ENCODE measurements around the gene ZNF407. TPM values are rescaled to one million over a fixed set of nuclear protein-coding genes. Genes with fewer than 3 reads are reported as not detected.

The ZNF407 gene
- total and polyA plus RNA-seq, 2 of the 13 experiments (the other 11 are each of a cell fraction or from before 2014, with no cell fraction given): 2.3 to 8.7 TPM

- ATAC-seq: no peak
- 97% methylated on average over 4 of the region's 4 CpGs for WGBS (ENCODE audit: low lambda C conversion rate)
- CTCF ChIA-PET (ENCODE audit: low intra/inter-chr PET ratio, low total read pairs): no interaction called here
Measured at GRCh38 chr18:74947875-74948274, 350.2 kb downstream of the ZNF407 start.

DNA sequence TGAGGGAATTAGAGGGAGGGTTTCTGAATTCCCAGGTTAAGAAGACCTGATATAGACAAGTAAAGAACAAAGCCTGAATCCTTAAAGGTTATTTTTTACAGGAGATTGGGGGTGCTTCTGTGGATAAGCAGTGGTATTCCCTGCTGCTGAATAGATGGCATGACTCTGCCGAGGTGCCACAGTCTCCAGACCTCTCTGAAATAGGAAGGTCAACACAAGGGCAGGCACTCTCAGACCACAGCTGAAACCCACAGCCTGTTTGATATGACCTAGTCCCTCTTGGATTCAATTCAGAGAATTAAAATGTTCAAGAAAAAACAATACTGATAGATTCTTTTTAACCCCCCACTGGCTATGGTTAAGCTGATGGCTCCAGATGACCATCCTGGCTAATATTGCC is 351.9 kb downstream of the ZNF407 start:
- Histone ChIP-seq H3K36me3 (replicated peaks in 1 of 2; ENCODE audit: control insufficient read depth in 1 of 2, insufficient read depth in 2 of 2, low read length in 2 of 2) (no peaks in the 10 kb centered on the region), H2AFZ (ENCODE audit: low read length) (no peak overlapping the region), H4K20me1 (ENCODE audit: insufficient read depth, low read length) (no peaks in the 10 kb centered on the region), H3K4me2 (ENCODE audit: low read depth, low read length) (no peak overlapping the region), H3K27me3 (ENCODE audit: control insufficient read depth in 1 of 2, insufficient read depth in 2 of 2, low read length in 2 of 2) (no peaks in the 10 kb centered on the region), H3K9ac (ENCODE audit: insufficient read depth, low read depth, low read length) (no peak overlapping the region), H3K4me1 (ENCODE audit: insufficient read depth, low read length) (peaks cover 7% of the 10 kb centered on the region; the same call in 1 of the 2 replicates), H3K4me3 (replicated peaks in 1 of 3; ENCODE audit: insufficient read depth in 1 of 3, low read depth in 2 of 3, low read length in 3 of 3) (no peak overlapping the region), H3K27ac (ENCODE audit: extremely low read length, insufficient read depth, low read length) (no peak overlapping the region), H3K79me2 (ENCODE audit: insufficient read depth, low read length) (no peaks in the 10 kb centered on the region), H3K9me3 (ENCODE audit: low read length) (no peaks in the 10 kb centered on the region)
- CTCF ChIA-PET (ENCODE audit: low intra/inter-chr PET ratio, low total read pairs): no interaction called here
- no TSS peak for BruUV-seq (replicated peaks)
- ATAC-seq (no peak), FAIRE-seq (no peak), DNase-seq (ENCODE audit: low spot score) (no peak)
- in situ Hi-C loops (cut with HindIII; ENCODE audit: extremely low pct_ligation_motif_present, low pct_unique_long_range_greater_than_20kb): no loop called here
- 92% methylated on average over 1 of the region's 1 CpG for whole genome bisulfite sequencing (ENCODE audit: low lambda C conversion rate)
- POLR2A ChIA-PET: no interaction called here
- intact Hi-C loops (cut with micrococcal nuclease; ENCODE audit: unreplicated experiment): no loop called here
- TF ChIP-seq MLLT10 (CRISPR knock-in tag; IDR thresholded peaks at IDR 0.05): no peak
- no peak for TF ChIP-seq REPIN1 (CRISPR knock-in tag; IDR thresholded peaks at IDR 0.05; ENCODE audit: borderline replicate concordance, low read depth)
- no peak for TF ChIP-seq SAFB2 (CRISPR knock-in tag; IDR thresholded peaks at IDR 0.05; ENCODE audit: borderline replicate concordance, low read depth)
- no peak for TF ChIP-seq ZNF121 (CRISPR knock-in tag; IDR thresholded peaks at IDR 0.05)
- TF ChIP-seq SKI (IDR thresholded peaks at IDR 0.05; ENCODE audit: partially characterized antibody): no peak
- no peak for TF ChIP-seq PAF1 (CRISPR knock-in tag; IDR thresholded peaks at IDR 0.05)
- TF ChIP-seq ZNF224 (CRISPR knock-in tag; IDR thresholded peaks at IDR 0.05): no peak
- no peak for TF ChIP-seq MIER2 (CRISPR knock-in tag; IDR thresholded peaks at IDR 0.05)
- TF ChIP-seq MED1 (CRISPR knock-in tag; IDR thresholded peaks at IDR 0.05): no peak
- no peak for TF ChIP-seq BORCS8-MEF2B (CRISPR knock-in tag; IDR thresholded peaks at IDR 0.05)
- no peak for TF ChIP-seq NCOA5 (CRISPR knock-in tag; IDR thresholded peaks at IDR 0.05)
- no peak for TF ChIP-seq ISX (CRISPR knock-in tag; conservative IDR thresholded peaks at IDR 0.05)
- no peak for TF ChIP-seq DMAP1 (CRISPR knock-in tag; IDR thresholded peaks at IDR 0.05)
- TF ChIP-seq SP2 (CRISPR knock-in tag; IDR thresholded peaks at IDR 0.05): no peak
- TF ChIP-seq ZNF160 (CRISPR knock-in tag; IDR thresholded peaks at IDR 0.05): no peak
- TF ChIP-seq, protein P1, sequence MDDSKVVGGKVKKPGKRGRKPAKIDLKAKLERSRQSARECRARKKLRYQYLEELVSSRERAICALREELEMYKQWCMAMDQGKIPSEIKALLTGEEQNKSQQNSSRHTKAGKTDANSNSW (CRISPR knock-in tag; IDR thresholded peaks at IDR 0.05; ENCODE audit: borderline replicate concordance): no peak
- no peak for TF ChIP-seq CCAR2 (optimal IDR thresholded peaks at IDR 0.05; ENCODE audit: low read depth, low read length)

More at GRCh38 chr18:74947875-74948274, 350.2 kb downstream of the ZNF407 start:
- Histone ChIP-seq H3K9me3 (ENCODE audit: low read length) (no peaks in the 10 kb centered on the region), H3K4me2 (ENCODE audit: low read depth, low read length) (no peak overlapping the region), H3K27ac (ENCODE audit: extremely low read length, insufficient read depth, low read length) (no peak overlapping the region), H3K79me2 (ENCODE audit: insufficient read depth, low read length) (no peaks in the 10 kb centered on the region), H3K27me3 (ENCODE audit: control insufficient read depth in 1 of 2, insufficient read depth in 2 of 2, low read length in 2 of 2) (no peaks in the 10 kb centered on the region), H3K9ac (ENCODE audit: insufficient read depth, low read depth, low read length) (no peak overlapping the region), H4K20me1 (ENCODE audit: insufficient read depth, low read length) (no peaks in the 10 kb centered on the region), H3K4me1 (ENCODE audit: insufficient read depth, low read length) (peaks cover 7% of the 10 kb centered on the region; the same call in 1 of the 2 replicates), H3K4me3 (replicated peaks in 1 of 3; ENCODE audit: insufficient read depth in 1 of 3, low read depth in 2 of 3, low read length in 3 of 3) (no peak overlapping the region), H2AFZ (ENCODE audit: low read length) (no peak overlapping the region), H3K36me3 (replicated peaks in 1 of 2; ENCODE audit: control insufficient read depth in 1 of 2, insufficient read depth in 2 of 2, low read length in 2 of 2) (no peaks in the 10 kb centered on the region)
- in situ Hi-C loops (cut with HindIII; ENCODE audit: extremely low pct_ligation_motif_present, low pct_unique_long_range_greater_than_20kb) (no loop called here), intact Hi-C loops (cut with micrococcal nuclease; ENCODE audit: unreplicated experiment) (no loop called here)
- DNase-seq (ENCODE audit: low spot score) (no peak), FAIRE-seq (no peak)
- no peak for TF ChIP-seq RFXAP (CRISPR knock-in tag; IDR thresholded peaks at IDR 0.05; ENCODE audit: borderline replicate concordance)
- TF ChIP-seq RBFOX2 (IDR thresholded peaks at IDR 0.05; ENCODE audit: low read depth, low read length): no peak
- TF ChIP-seq EEA1 (CRISPR knock-in tag; IDR thresholded peaks at IDR 0.05; ENCODE audit: borderline replicate concordance): no peak
- no peak for TF ChIP-seq TBX2 (CRISPR knock-in tag; IDR thresholded peaks at IDR 0.05; ENCODE audit: borderline replicate concordance)
- no peak for TF ChIP-seq PHF21A (CRISPR knock-in tag; IDR thresholded peaks at IDR 0.05)
- TF ChIP-seq PCBP2 (optimal IDR thresholded peaks at IDR 0.05; ENCODE audit: low read depth, low read length, poor library complexity, severe bottlenecking): no peak
- no peak for TF ChIP-seq ZNF629 (CRISPR knock-in tag; conservative IDR thresholded peaks at IDR 0.05)
- no peak for TF ChIP-seq ZNF138 (CRISPR knock-in tag; IDR thresholded peaks at IDR 0.05; ENCODE audit: low read depth)
- TF ChIP-seq, protein P2, sequence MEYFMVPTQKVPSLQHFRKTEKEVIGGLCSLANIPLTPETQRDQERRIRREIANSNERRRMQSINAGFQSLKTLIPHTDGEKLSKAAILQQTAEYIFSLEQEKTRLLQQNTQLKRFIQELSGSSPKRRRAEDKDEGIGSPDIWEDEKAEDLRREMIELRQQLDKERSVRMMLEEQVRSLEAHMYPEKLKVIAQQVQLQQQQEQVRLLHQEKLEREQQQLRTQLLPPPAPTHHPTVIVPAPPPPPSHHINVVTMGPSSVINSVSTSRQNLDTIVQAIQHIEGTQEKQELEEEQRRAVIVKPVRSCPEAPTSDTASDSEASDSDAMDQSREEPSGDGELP (IDR thresholded peaks at IDR 0.05; ENCODE audit: borderline replicate concordance, low read depth): no peak
- BruUV-seq (replicated peaks): no TSS peak
- POLR2A ChIA-PET: no interaction called here
